Esophagus muscularis mucosa (tissue), 4 donors: ENCODE data around the gene SULT1A2.

Experiments
- CTCF ChIP-seq, 3 experiments: fragments of 200-600 bp in 2 of 3; fragments of 450-650 bp in 1 of 3; sonication (generic) in 2 of 3; IDR thresholded peaks; one replicate each; pipeline ENCODE4 v1.5.1; 2017 to 2019; ENCODE audit warnings: antibody characterized with exemption in 3 of 3, mild to moderate bottlenecking in 2 of 3, moderate library complexity in 1 of 3
- EP300 ChIP-seq: sonication (generic); formaldehyde crosslinking; IDR thresholded peaks from one replicate; pipeline ENCODE4 v1.6.1; 2017; ENCODE audit warnings: antibody characterized with exemption
- POLR2A ChIP-seq: fragments of 450-650 bp; IDR thresholded peaks from one replicate; pipeline ENCODE4 v1.6.1; 2017; ENCODE audit warnings: antibody characterized with exemption, moderate library complexity, mild to moderate bottlenecking, low read depth
- POLR2AphosphoS5 ChIP-seq, 2 donors: sonication (generic); formaldehyde crosslinking; IDR thresholded peaks; one replicate each; pipeline ENCODE4 v1.6.1; 2017; ENCODE audit warnings: antibody characterized with exemption in 2 of 2

GRCh38 chr16:28609631-28610594 is 13.1 kb upstream of the SULT1A2 start, which contains the start of gene SULT1A1:
- TF ChIP-seq POLR2AphosphoS5 (IDR thresholded peaks at IDR 0.05): no peak
- no peak for TF ChIP-seq POLR2A
- no peak for TF ChIP-seq CTCF (IDR thresholded peaks at IDR 0.05)
- no peak for TF ChIP-seq EP300
